ENCODE results near the gene METTL27.

DNA sequence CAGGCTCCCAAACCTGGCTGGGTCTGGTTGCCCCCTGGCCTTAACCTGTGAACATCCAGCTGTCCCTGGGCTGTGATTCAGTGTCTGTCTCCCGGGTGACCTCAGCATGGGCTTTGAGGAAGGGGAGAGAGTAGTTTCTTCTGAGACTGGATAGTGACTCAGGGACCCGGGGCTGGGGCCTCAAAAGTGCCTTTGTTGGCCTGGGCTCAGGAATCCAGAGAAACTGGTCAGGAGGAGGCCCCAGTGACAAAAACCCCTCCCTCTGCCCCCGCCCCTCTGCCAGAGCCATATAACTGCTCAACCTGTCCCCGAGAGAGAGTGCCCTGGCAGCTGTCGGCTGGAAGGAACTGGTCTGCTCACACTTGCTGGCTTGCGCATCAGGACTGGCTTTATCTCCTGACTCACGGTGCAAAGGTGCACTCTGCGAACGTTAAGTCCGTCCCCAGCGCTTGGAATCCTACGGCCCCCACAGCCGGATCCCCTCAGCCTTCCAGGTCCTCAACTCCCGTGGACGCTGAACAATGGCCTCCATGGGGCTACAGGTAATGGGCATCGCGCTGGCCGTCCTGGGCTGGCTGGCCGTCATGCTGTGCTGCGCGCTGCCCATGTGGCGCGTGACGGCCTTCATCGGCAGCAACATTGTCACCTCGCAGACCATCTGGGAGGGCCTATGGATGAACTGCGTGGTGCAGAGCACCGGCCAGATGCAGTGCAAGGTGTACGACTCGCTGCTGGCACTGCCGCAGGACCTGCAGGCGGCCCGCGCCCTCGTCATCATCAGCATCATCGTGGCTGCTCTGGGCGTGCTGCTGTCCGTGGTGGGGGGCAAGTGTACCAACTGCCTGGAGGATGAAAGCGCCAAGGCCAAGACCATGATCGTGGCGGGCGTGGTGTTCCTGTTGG, 11.4 kb downstream of the METTL27 start, which contains the start of gene CLDN4:
- peak in 1 of 2 donors; percentile 34 for TF ChIP-seq POLR2AphosphoS5 (IDR thresholded peaks at IDR 0.05; ENCODE audit: insufficient read depth in 1 of 2, low read depth in 1 of 2)
- TF ChIP-seq, protein P1, sequence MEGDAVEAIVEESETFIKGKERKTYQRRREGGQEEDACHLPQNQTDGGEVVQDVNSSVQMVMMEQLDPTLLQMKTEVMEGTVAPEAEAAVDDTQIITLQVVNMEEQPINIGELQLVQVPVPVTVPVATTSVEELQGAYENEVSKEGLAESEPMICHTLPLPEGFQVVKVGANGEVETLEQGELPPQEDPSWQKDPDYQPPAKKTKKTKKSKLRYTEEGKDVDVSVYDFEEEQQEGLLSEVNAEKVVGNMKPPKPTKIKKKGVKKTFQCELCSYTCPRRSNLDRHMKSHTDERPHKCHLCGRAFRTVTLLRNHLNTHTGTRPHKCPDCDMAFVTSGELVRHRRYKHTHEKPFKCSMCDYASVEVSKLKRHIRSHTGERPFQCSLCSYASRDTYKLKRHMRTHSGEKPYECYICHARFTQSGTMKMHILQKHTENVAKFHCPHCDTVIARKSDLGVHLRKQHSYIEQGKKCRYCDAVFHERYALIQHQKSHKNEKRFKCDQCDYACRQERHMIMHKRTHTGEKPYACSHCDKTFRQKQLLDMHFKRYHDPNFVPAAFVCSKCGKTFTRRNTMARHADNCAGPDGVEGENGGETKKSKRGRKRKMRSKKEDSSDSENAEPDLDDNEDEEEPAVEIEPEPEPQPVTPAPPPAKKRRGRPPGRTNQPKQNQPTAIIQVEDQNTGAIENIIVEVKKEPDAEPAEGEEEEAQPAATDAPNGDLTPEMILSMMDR (IDR thresholded peaks at IDR 0.05) = no peak
- no peak for TF ChIP-seq POLR2A (IDR thresholded peaks at IDR 0.05)
